Left hindlimb (tissue), 1 donor: ENCODE measurements around the gene PRR12.
A peak's percentile ranks its signal among the peaks of the same experiment; 100 is the strongest.
"Not testable (repeated sequence)": the region's sequence is repeated elsewhere in the genome, so short reads cannot be mapped to it uniquely, and the experiment has no call there.

Experiments used
- DNase-seq: peaks from one replicate; pipeline ENCODE4 v3.0.0-alpha.2; 2018

PRR12 gene

GRCh38 chr19:49626226-49626625 is 35.2 kb downstream of the PRR12 start:
- no peak for DNase-seq

GRCh38 chr19:49629659-49630058 is 38.7 kb downstream of the PRR12 start:
- no peak for DNase-seq

- DNase-seq = no peak
These were observed 40.1 kb downstream of the PRR12 start for GRCh38 chr19:49631014-49631588.

GRCh38 chr19:49631610-49632192 is 40.7 kb downstream of the PRR12 start:
- no peak for DNase-seq

GRCh38 chr19:49632576-49632975 is 41.6 kb downstream of the PRR12 start:
- DNase-seq = no peak

- DNase-seq = not testable (repeated sequence)
These were observed 42.3 kb downstream of the PRR12 start for GRCh38 chr19:49633273-49633672.

- peak; percentile 34 for DNase-seq
These were observed 44.7 kb downstream of the PRR12 start for GRCh38 chr19:49635530-49636232.

- peak; percentile 42 for DNase-seq
These were observed 45.4 kb downstream of the PRR12 start for GRCh38 chr19:49636233-49636932.

GRCh38 chr19:49637821-49638738 is 47.1 kb downstream of the PRR12 start:
- DNase-seq = peak; percentile 83

GRCh38 chr19:49639401-49640112 is 48.6 kb downstream of the PRR12 start:
- peak; percentile 57 for DNase-seq

- peak; percentile 100 for DNase-seq
These were observed 49.3 kb downstream of the PRR12 start, which contains the start of gene RRAS for GRCh38 chr19:49640113-49640898. RRAS (minus strand) TSS chr19:49640143; CDS start chr19:49640098, 45 bp downstream.

GRCh38 chr19:49641688-49642491 is 50.9 kb downstream of the PRR12 start, which contains the start of gene SCAF1:
SCAF1 (plus strand) TSS chr19:49642209; CDS start chr19:49645027, 2,818 bp downstream.
- peak; percentile 100 for DNase-seq

- DNase-seq = no peak
These were observed 51.6 kb downstream of the PRR12 start for GRCh38 chr19:49642492-49643035.

- DNase-seq = no peak
These were observed 52.5 kb downstream of the PRR12 start for GRCh38 chr19:49643466-49643865.

- DNase-seq = no peak
These were observed 54.6 kb downstream of the PRR12 start for GRCh38 chr19:49645592-49645991.

- no peak for DNase-seq
These were observed 55.0 kb downstream of the PRR12 start for GRCh38 chr19:49645995-49646394.

GRCh38 chr19:49646586-49646985 is 55.6 kb downstream of the PRR12 start:
- DNase-seq = no peak

GRCh38 chr19:49651029-49651819 is 60.2 kb downstream of the PRR12 start:
- DNase-seq = no peak
